K562 (cell line): ENCODE data around the gene LY6G6C. TPM values are rescaled to one million over a fixed set of nuclear protein-coding genes. Genes with fewer than 3 reads are reported as not detected.
A peak's percentile ranks its signal among the peaks of the same experiment; 100 is the strongest.

Experiments used
- EHMT2 ChIP-seq: fragments of 450-650 bp; IDR thresholded peaks from 2 replicates; pipeline ENCODE4 v1.6.1; 2018; ENCODE audit warnings: antibody characterized with exemption
- EP300 ChIP-seq: IDR thresholded peaks from 2 replicates; pipeline ENCODE4 v1.6.1; 2012; ENCODE audit warnings: low read length, improper control_type of control experiment
- GATAD2B ChIP-seq: fragments of 450-650 bp; IDR thresholded peaks from 2 replicates; pipeline ENCODE4 v1.6.1; 2017; ENCODE audit warnings: mild to moderate bottlenecking, borderline replicate concordance
- HNRNPUL1 ChIP-seq: fragments of 200-400 bp; formaldehyde crosslinking; IDR thresholded peaks from 2 replicates; pipeline ENCODE4 v1.6.1; 2017; ENCODE audit warnings: low read length
- MAX ChIP-seq: sonication (generic); formaldehyde crosslinking; IDR thresholded peaks from 2 replicates; pipeline ENCODE4 v1.9.0; 2022; ENCODE audit warnings: mild to moderate bottlenecking, missing genetic modification reagents
- MIER1 ChIP-seq: fragments of 450-650 bp; IDR thresholded peaks from 2 replicates; pipeline ENCODE4 v1.6.1; 2016; ENCODE audit warnings: antibody characterized with exemption, mild to moderate bottlenecking, low read depth
- MNT ChIP-seq, 2 experiments: fragments of 450-650 bp; conservative IDR thresholded peaks; 2 replicates each; pipeline ENCODE4 v1.6.1; 2017; ENCODE audit warnings: mild to moderate bottlenecking in 2 of 2, moderate library complexity in 2 of 2
- MYC ChIP-seq, 2 experiments: fragments of 250-450 bp in 1 of 2; sonication (Bioruptor Pico) in 1 of 2; IDR thresholded peaks; 2 replicates each; pipeline versions ENCODE4 v1.5.1 to v1.6.1; 2012 to 2021; ENCODE audit warnings: low read depth in 2 of 2, borderline replicate concordance in 1 of 2, improper control_type of control experiment in 1 of 2, low read length in 1 of 2, mild to moderate bottlenecking in 1 of 2, moderate library complexity in 1 of 2
- NBN ChIP-seq: fragments of 450-650 bp; IDR thresholded peaks from 2 replicates; pipeline ENCODE4 v1.6.1; 2016; ENCODE audit warnings: low read depth, mild to moderate bottlenecking
- NFE2L1 ChIP-seq: fragments of 450-650 bp; IDR thresholded peaks from 2 replicates; pipeline ENCODE4 v1.6.1; 2016; ENCODE audit warnings: missing genetic modification characterization, low read depth, mild to moderate bottlenecking, missing compliant biosample characterization, moderate library complexity, borderline replicate concordance
- NUFIP1 ChIP-seq: fragments of 450-650 bp; IDR thresholded peaks from 2 replicates; pipeline ENCODE4 v1.6.1; 2018; ENCODE audit not compliant: partially characterized antibody
- PATZ1 ChIP-seq: fragments of 250-450 bp; sonication (Bioruptor Pico); IDR thresholded peaks from 2 replicates; pipeline ENCODE4 v1.5.0; 2020; ENCODE audit warnings: mild to moderate bottlenecking, borderline replicate concordance
- PTRF ChIP-seq: fragments of 450-650 bp; IDR thresholded peaks from 2 replicates; pipeline ENCODE4 v1.6.1; 2016; ENCODE audit warnings: mild to moderate bottlenecking, missing genetic modification characterization, missing compliant biosample characterization
- RBM39 ChIP-seq: fragments of 200-400 bp; formaldehyde crosslinking; optimal IDR thresholded peaks from 2 replicates; pipeline ENCODE3; 2018; ENCODE audit warnings: low read depth, low read length
- ZBTB2 ChIP-seq: fragments of 450-650 bp; IDR thresholded peaks from 2 replicates; pipeline ENCODE4 v1.6.1; 2016; ENCODE audit warnings: antibody characterized with exemption
- ZFP30 ChIP-seq: fragments of 250-450 bp; sonication (Bioruptor Pico); IDR thresholded peaks from 2 replicates; pipeline ENCODE4 v1.8.0; 2022; ENCODE audit warnings: moderate library complexity, mild to moderate bottlenecking, inconsistent platforms, borderline replicate concordance
- ZNF217 ChIP-seq: sonication (generic); formaldehyde crosslinking; IDR thresholded peaks from 2 replicates; pipeline ENCODE4 v1.8.0; 2022; ENCODE audit warnings: mild to moderate bottlenecking, missing genetic modification reagents
- ZNF232 ChIP-seq: sonication (generic); formaldehyde crosslinking; IDR thresholded peaks from 2 replicates; pipeline ENCODE4 v1.8.0; 2022; ENCODE audit warnings: mild to moderate bottlenecking, missing genetic modification reagents
- ZNF277 ChIP-seq: fragments of 250-450 bp; sonication (Bioruptor Pico); IDR thresholded peaks from 2 replicates; pipeline ENCODE4 v1.8.0; 2022; ENCODE audit warnings: inconsistent platforms, mild to moderate bottlenecking, moderate library complexity, borderline replicate concordance
- ZNF316 ChIP-seq: fragments of 450-650 bp; IDR thresholded peaks from 2 replicates; pipeline ENCODE4 v1.6.1; 2016
- ZNF431 ChIP-seq: sonication (generic); formaldehyde crosslinking; IDR thresholded peaks from 2 replicates; pipeline ENCODE4 v1.8.0; 2022; ENCODE audit warnings: mild to moderate bottlenecking, missing genetic modification reagents
- ZNF766 ChIP-seq: fragments of 200-800 bp; sonication (Bioruptor generic); conservative IDR thresholded peaks from 2 replicates; pipeline ENCODE4 v1.6.1; 2016; ENCODE audit warnings: missing genetic modification characterization, missing compliant biosample characterization
- polyA plus RNA-seq, 8 experiments: library from polyadenylated mRNA; depleted of rRNA in 4 of 8; stranded (reverse) in 5 of 8; unstranded in 3 of 8; fragments of >200 nt; fragmentation: Nextera tagmentation in 2 of 8; fragmentation: Illumina TruSeq in 1 of 8; extraction: Ambion mirVana in 2 of 8; extraction: Trizol in 1 of 8; gene quantifications; 2 replicates each; pipeline versions ENCODE4 v1.2.1 to v1.2.3, GENCODE V29; 2011 to 2014; ENCODE audit warnings: inconsistent platforms in 1 of 8, missing spikeins in 1 of 8
- total RNA-seq, 7 experiments: library from RNA; depleted of rRNA in 6 of 7; stranded (reverse); fragments of >200 nt in 6 of 7; fragmentation: Illumina TruSeq in 2 of 7; extraction: Trizol in 2 of 7; gene quantifications; 2 replicates each; pipeline versions ENCODE4 v1.2.1 to v1.2.3, GENCODE V29; 2011 to 2021; ENCODE audit warnings: low replicate concordance in 1 of 7

Gene LY6G6C
- total and polyA plus RNA-seq, 9 of the 15 experiments (the other 6 are each of a cell fraction or from before 2014, with no cell fraction given), result 0.06 to 0.20 TPM; not detected in 7

GRCh38 chr6:31728767-31729514, 7.4 kb upstream of the LY6G6C start, which contains the start of gene DDAH2 (continued):
- TF ChIP-seq ZNF277 (CRISPR knock-in tag) (no peak), ZNF316 (no peak), ZFP30 (CRISPR knock-in tag) (no peak), EP300 (no peak), ZBTB2 (no peak), NFE2L1 (tag) (no peak), ZNF232 (CRISPR knock-in tag) (no peak; the same call in none of the 2 replicates), RBM39 (no peak), ZNF217 (CRISPR knock-in tag) (no peak), PTRF (tag) (no peak), EHMT2 (no peak), MNT (conservative IDR thresholded peaks at IDR 0.05) (no peak), ZNF766 (CRISPR knock-in tag) (no peak), GATAD2B (no peak), NUFIP1 (no peak), NBN (no peak), MAX (CRISPR knock-in tag) (no peak), PATZ1 (CRISPR knock-in tag) (no peak; the same call in 1 of the 2 replicates), MYC (IDR thresholded peaks at IDR 0.05; ENCODE audit: low read depth, low read length) (no peak), MYC (CRISPR knock-in tag; IDR thresholded peaks at IDR 0.05; ENCODE audit: borderline replicate concordance, low read depth) (peak; percentile 15; the same call in 1 of the 2 replicates), HNRNPUL1 (peak; percentile 84), MIER1 (no peak), ZNF431 (CRISPR knock-in tag) (no peak)
